ENCODE measurements around the gene FAM228B.
"Not testable (repeated sequence)": the region's sequence is repeated elsewhere in the genome, so short reads cannot be mapped to it uniquely, and the experiment has no call there.

FAM228B gene

DNA sequence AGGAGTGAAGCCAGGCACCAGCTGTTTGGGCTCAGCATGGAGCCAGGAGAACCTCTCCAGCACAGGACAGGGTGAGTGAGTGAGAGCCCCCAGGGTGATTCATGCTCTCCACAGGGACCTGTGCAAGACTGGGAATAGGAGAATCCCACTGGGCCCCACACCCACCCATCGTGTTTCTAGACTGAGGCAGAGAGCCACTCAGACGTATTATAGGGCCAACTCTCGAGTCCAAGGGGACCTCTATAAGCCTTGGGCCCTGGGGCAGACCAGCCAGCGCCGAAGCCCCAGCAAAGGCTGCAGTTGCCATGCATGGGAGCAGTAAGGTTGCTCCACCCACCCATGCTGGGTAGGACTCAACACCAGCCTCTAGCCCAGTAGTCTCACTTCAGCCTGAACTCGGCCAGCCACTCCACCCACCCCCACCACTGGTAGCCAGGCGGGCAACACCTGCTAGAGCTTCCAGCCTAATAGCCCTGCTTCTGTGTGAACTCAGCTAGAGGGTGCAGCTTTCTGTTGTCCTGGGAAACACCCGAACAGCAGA is 19.1 kb upstream of the FAM228B start:
- no peak for FAIRE-seq

- no peak for FAIRE-seq
Observed at GRCh38 chr2:24104906-24105305, 18.4 kb upstream of the FAM228B start.

DNA sequence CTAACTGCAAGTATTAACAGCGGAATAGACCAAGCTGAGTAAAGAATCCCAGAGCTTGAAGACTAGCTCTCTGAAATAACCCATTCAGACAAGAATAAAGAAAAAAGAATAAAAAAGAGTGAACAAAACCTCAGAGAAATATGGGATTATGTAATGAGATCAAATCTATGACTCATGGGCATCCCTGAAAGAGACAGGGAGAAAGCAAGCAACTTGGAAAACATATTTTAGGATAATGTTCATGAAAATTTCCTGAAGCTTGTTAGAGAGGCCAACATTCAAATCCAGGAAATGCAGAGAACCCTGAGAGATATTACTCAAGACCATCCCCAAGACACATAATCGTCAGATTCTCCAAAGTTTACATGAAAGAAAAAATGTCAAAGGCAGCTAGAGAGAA is 17.5 kb upstream of the FAM228B start:
- FAIRE-seq, result no peak

- no peak for FAIRE-seq
Observed at GRCh38 chr2:24106786-24107185, 16.5 kb upstream of the FAM228B start.

- no peak for FAIRE-seq
Observed at GRCh38 chr2:24107336-24107735, 15.9 kb upstream of the FAM228B start.

DNA sequence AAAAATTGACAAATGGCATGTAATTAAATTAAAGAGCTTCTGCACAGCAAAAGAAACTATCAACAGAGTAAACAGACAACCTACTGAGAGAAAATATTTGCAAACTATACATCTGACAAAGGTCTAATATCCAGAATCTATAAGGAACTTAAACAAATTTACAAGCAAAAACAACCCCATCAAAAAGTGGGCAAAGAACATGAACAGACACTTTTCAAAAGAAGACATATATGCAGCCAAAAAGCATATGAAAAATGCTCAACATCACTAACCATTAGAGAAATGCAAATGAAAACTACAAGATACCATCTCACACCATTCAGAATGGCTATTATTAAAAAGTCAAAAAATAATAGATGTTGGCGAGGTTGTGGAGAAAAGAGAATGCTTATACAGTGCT is 13.8 kb upstream of the FAM228B start:
- not testable (repeated sequence) for FAIRE-seq

DNA sequence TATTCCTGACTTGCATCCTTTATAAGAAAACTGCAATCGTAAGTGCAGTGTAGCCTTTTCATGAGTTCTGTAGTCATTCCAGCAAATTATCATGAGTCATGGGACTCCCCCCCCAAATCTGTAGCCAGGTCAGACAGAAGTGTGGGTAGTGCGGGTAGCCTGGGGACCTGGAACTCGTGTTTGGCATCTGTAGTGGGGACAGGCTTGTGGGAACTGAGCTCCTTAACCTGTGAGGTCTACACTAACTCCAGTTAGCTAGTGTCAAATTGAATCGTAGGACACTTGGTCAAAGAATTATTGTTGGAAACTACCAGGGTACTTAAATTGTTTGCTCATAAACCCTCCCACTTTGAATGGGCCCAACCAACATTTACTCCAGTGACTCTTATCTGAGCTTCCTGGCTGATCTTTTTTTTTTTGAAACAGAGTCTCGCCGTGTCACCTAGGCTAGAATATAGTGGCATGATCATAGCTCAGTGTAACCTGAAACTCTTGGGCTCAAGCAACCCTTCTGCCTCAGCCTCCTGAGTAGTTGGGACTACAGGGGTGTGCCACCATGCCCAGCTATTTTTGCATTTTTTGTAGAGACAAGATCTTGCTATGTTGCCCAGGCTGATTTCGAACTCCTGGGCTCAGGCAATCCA is 12.5 kb upstream of the FAM228B start:
- FAIRE-seq, result no peak

DNA sequence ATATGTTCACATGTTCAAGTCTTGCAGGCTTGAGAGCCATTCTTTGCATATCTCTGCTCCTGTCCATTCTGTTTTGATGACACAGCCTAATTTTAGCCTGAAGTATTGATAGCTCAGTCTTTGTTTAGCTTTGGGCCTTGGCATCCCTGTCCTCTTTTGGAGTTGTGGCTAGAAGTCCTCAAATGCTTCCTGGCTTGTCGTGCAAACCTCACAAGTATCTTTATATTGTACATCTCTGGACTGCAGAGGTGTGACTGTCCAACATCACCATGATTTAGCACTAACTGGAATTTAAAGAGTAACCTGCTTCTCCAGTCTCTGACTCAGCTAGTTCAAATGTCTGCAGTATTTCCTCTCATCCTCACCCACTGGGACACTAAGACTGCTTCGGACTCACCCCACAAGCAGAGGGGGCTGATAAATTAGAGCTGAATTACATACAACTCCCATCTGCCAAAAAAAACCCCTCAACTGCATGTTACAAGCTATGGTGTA is 11.8 kb upstream of the FAM228B start:
- no peak for FAIRE-seq

GRCh38 chr2:24115057-24115456 is 8.2 kb upstream of the FAM228B start:
- FAIRE-seq, result no peak

- FAIRE-seq, result no peak
Observed at GRCh38 chr2:24117902-24118301, 5.4 kb upstream of the FAM228B start.

- FAIRE-seq, result no peak
Observed at GRCh38 chr2:24121066-24121465, 2.2 kb upstream of the FAM228B start.

DNA sequence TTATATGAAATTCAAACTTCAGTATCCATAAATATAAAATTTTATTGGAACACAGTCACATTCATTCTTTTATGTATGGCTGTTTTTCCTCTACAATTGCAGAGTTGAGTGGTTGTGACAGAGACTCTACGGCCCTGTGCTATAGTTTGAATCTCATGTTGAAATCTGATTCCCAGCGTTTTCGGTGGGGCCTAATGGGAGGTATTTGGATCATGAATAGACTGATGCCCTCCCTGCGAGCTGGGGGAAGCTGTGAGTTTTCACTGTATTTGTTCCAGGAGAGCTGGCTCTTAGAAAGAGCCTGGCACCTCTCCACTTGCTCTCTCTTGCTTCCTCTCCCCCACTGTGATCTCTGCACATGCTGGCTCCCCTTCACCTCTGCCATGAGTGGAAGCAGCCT is 1.8 kb upstream of the FAM228B start:
- FAIRE-seq, result no peak

DNA sequence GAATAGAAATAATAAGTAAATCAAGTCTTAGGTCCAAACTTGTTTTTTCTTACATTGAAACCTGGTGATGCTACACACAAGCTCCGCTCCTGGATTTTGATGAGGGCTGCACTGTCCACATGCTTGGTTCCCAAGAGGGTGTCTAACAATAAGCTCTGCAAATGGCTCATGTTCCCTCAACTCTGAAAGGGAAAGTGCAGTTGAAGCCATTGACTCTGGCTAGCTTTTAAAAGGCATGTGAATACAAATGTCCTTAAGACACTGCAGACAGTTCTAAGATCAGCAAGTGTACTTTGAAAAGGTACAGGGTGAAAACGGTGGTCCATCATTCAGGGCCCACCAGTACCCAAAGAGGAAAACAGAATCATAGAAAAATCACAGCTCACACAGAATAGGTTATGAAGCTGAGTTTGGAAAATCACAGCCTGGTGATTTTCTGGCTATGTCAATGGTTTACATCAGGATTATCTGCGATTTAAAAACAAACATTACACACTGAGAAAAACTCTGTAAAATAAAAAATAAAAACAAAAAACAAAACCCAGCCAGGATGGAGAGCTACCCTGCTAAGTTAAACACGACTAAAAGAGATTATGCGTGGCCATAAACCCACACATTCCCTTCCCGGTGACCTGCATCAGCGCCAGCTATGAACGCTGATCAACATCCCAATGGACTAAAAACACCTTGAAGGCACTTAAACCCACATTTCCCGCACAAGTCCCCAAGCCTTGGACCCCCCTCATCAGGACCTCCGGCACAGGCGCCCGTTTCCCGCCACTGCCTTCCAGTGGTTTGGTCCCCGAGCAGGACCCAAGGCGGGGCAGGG is 689 bp upstream of the FAM228B start:
- no peak for FAIRE-seq

- no peak for FAIRE-seq
Observed at GRCh38 chr2:24123922-24124580, 782 bp downstream of the FAM228B start.

- no peak for FAIRE-seq
Observed at GRCh38 chr2:24125956-24126355, 2.7 kb downstream of the FAM228B start.

- no peak for FAIRE-seq
Observed at GRCh38 chr2:24132543-24132942, 9.3 kb downstream of the FAM228B start.

- not testable (repeated sequence) for FAIRE-seq
Observed at GRCh38 chr2:24140305-24140704, 17.0 kb downstream of the FAM228B start.

DNA sequence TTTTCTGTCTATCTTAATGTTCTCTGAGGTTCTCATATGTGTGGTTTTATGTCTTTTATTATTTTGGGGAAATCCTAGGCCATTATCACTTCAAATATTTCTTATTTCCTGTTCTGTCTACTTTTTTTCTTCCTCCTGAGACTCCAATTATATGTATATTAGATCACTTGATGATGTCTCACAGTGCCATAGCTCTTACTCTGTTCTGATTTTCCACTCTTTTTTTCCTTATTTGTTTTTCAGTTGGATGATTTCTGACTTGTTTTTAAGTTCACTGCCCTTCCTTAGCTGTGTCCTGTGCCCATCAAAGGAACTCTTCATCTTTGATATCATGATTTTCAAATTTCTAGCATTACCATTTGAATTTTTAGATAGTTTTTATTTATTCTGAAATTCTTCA is 24.1 kb downstream of the FAM228B start:
- no peak for FAIRE-seq

DNA sequence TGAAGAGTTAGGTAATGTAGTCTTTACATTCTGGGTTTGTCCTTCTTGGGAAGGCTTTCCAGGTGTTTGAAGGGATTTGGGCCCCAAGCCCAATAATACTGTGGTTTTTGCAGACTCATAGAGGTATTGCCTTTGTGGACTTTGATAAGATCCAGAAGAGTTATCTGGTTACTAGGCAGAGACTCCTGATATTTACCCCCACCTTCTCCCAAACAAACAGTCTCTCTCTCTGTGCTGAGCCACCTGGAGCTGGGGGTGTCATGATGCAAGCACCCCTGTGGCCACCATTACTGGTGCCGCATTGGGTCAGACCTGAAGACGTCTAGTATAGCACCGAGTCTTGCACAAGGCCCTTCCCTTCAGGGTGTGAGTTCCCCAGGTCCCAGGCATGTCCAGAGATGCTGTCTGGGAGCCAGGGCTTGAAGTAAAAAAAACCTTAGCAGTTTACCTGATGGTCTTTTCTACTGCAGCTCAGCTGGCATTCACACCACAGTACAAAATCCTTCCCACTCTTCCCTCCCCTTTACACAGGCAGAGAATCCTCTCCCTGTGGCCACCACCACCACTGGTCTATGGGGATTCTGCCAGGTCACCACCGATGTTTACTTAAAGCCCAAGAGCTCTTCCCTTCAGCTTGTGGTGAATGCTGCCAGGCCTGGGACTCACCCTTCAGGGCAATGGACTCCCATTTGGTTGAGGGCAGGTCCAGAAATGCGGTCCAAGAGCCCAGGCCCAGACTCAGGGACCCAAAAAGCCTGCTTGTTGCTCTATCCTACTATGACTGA is 29.3 kb downstream of the FAM228B start:
- FAIRE-seq, result no peak

DNA sequence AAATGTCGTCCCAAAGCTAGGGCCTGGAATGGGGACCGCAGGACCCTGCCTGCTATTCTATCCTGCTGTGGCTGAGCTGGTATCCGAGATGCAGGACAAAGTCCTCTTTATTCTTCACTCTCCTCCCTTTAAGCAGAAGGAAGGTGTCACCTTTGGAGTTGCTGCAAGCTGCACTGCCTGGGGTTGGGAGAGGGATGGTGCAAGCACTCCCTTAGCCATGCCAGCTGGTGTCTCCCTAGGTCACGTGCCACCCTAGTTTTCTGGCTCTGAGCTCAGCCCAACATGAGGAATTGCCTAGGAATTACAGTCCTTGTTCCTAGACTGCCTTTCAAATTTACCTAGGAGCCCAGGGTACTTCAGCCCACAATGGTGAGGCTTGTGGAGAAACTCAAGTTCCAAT is 30.2 kb downstream of the FAM228B start:
- FAIRE-seq, result no peak

GRCh38 chr2:24158131-24158530 is 34.9 kb downstream of the FAM228B start:
- no peak for FAIRE-seq

- no peak for FAIRE-seq
Observed at GRCh38 chr2:24159708-24160107, 36.4 kb downstream of the FAM228B start.

- FAIRE-seq, result no peak
Observed at GRCh38 chr2:24160761-24161160, 37.5 kb downstream of the FAM228B start.

Measured in A204.1 (cell line).